ENCODE measurements around the gene ZNF121.

ZNF121 gene

GRCh38 chr19:9538183-9539058 lies 45.9 kb downstream of the ZNF121 start, which contains the start of gene ZNF426:
ZNF426 (minus strand) TSS chr19:9538645; CDS start chr19:9536232, 2,413 bp downstream.
- DNase-seq, result peak; percentile 83

- DNase-seq, result no peak
These were observed 48.4 kb downstream of the ZNF121 start for GRCh38 chr19:9535934-9536333.

- no peak for DNase-seq
These were observed 52.4 kb downstream of the ZNF121 start for GRCh38 chr19:9531933-9532332.

- DNase-seq, result no peak
These were observed 55.5 kb downstream of the ZNF121 start for GRCh38 chr19:9528757-9529336.

- DNase-seq, result no peak
These were observed 60.3 kb downstream of the ZNF121 start for GRCh38 chr19:9523885-9524474.

All from NCI-H1105 treated with DMSO at 0.1 percent for 48 hours (cell line).